ENCODE results near the gene HASPIN.
A peak's percentile ranks its signal among the peaks of the same experiment; 100 is the strongest.

HASPIN gene

GRCh38 chr17:3695129-3695722, 28.5 kb upstream of the HASPIN start:
- H3K9ac ChIP-seq (ENCODE audit: low read length), result peak overlapping the region; percentile 73

GRCh38 chr17:3695723-3696411, 27.8 kb upstream of the HASPIN start, which contains the start of gene P2RX5:
Gene P2RX5 (minus strand): TSS chr17:3696155. CDS start chr17:3696005, 150 bp downstream.
- no peaks in the 10 kb centered on the region for H4K20me1 ChIP-seq (ENCODE audit: insufficient read depth, low read length)
- H3K27me3 ChIP-seq (ENCODE audit: insufficient read depth, low read length), result no peaks in the 10 kb centered on the region; the same call in 1 of the 2 replicates
- H3K27ac ChIP-seq (ENCODE audit: low read depth, low read length, poor library complexity, severe bottlenecking), result peak within 1 kb of the TSS; percentile 52
- H3K36me3 ChIP-seq (ENCODE audit: insufficient read depth, low read length), result no peaks in the 10 kb centered on the region; the same call in 1 of the 2 replicates
- H3K79me2 ChIP-seq (ENCODE audit: insufficient read depth, low read length), result peaks cover 7% of the 10 kb centered on the region; the same call in 1 of the 2 replicates
- peaks cover 33% of the 10 kb centered on the region for H3K4me1 ChIP-seq (ENCODE audit: insufficient read depth, low read length, severe bottlenecking)
- peak within 1 kb of the TSS; percentile 76 for H3K4me2 ChIP-seq (ENCODE audit: low read length)
- H3K9me3 ChIP-seq (ENCODE audit: low read length), result no peaks in the 10 kb centered on the region
- TF ChIP-seq EZH2 (IDR thresholded peaks at IDR 0.05; ENCODE audit: borderline replicate concordance, low read length), result no peak
- TF ChIP-seq CTCF (IDR thresholded peaks at IDR 0.05; ENCODE audit: low read length), result no peak
- peak within 1 kb of the TSS; percentile 70 for H3K4me3 ChIP-seq (ENCODE audit: low read depth, low read length, poor library complexity, severe bottlenecking)
- H3K9ac ChIP-seq (ENCODE audit: low read length), result peak within 1 kb of the TSS; percentile 73
- H3F3A ChIP-seq (ENCODE audit: insufficient read depth, low read length), result no peaks in the 10 kb centered on the region
- no peaks in the 10 kb centered on the region for H3K9me2 ChIP-seq (ENCODE audit: low read depth, low read length)
- no peak within 1 kb of the TSS for H2AFZ ChIP-seq (ENCODE audit: low read length)

More at GRCh38 chr17:3695129-3695722, 28.5 kb upstream of the HASPIN start:
- Histone ChIP-seq H3K4me2 (ENCODE audit: low read length) (peak overlapping the region; percentile 76), H2AFZ (ENCODE audit: low read length) (no peak overlapping the region), H3K4me3 (ENCODE audit: low read depth, low read length, poor library complexity, severe bottlenecking) (peak overlapping the region; percentile 70), H3K9me3 (ENCODE audit: low read length) (no peaks in the 10 kb centered on the region), H3F3A (ENCODE audit: insufficient read depth, low read length) (no peaks in the 10 kb centered on the region), H3K27ac (ENCODE audit: low read depth, low read length, poor library complexity, severe bottlenecking) (peak overlapping the region; percentile 52), H4K20me1 (ENCODE audit: insufficient read depth, low read length) (no peaks in the 10 kb centered on the region), H3K79me2 (ENCODE audit: insufficient read depth, low read length) (peaks cover 7% of the 10 kb centered on the region; the same call in 1 of the 2 replicates), H3K27me3 (ENCODE audit: insufficient read depth, low read length) (no peaks in the 10 kb centered on the region; the same call in 1 of the 2 replicates), H3K4me1 (ENCODE audit: insufficient read depth, low read length, severe bottlenecking) (peaks cover 40% of the 10 kb centered on the region), H3K36me3 (ENCODE audit: insufficient read depth, low read length) (no peaks in the 10 kb centered on the region; the same call in 1 of the 2 replicates), H3K9me2 (ENCODE audit: low read depth, low read length) (no peaks in the 10 kb centered on the region)
- TF ChIP-seq EZH2 (IDR thresholded peaks at IDR 0.05; ENCODE audit: borderline replicate concordance, low read length), result no peak

- Histone ChIP-seq H3K9me3 (ENCODE audit: low read length) (no peaks in the 10 kb centered on the region), H3K4me2 (ENCODE audit: low read length) (no peak overlapping the region), H3K9me2 (ENCODE audit: low read depth, low read length) (no peaks in the 10 kb centered on the region), H3K27me3 (ENCODE audit: insufficient read depth, low read length) (no peaks in the 10 kb centered on the region; the same call in 1 of the 2 replicates), H3K27ac (ENCODE audit: low read depth, low read length, poor library complexity, severe bottlenecking) (no peak overlapping the region), H3K4me3 (ENCODE audit: low read depth, low read length, poor library complexity, severe bottlenecking) (no peak overlapping the region), H3F3A (ENCODE audit: insufficient read depth, low read length) (no peaks in the 10 kb centered on the region), H3K4me1 (ENCODE audit: insufficient read depth, low read length, severe bottlenecking) (peaks cover 25% of the 10 kb centered on the region), H4K20me1 (ENCODE audit: insufficient read depth, low read length) (no peaks in the 10 kb centered on the region), H3K36me3 (ENCODE audit: insufficient read depth, low read length) (no peaks in the 10 kb centered on the region), H2AFZ (ENCODE audit: low read length) (no peak overlapping the region), H3K79me2 (ENCODE audit: insufficient read depth, low read length) (peaks cover 7% of the 10 kb centered on the region; the same call in 1 of the 2 replicates), H3K9ac (ENCODE audit: low read length) (no peak overlapping the region)
- TF ChIP-seq CTCF (IDR thresholded peaks at IDR 0.05; ENCODE audit: low read length) (no peak), EZH2 (IDR thresholded peaks at IDR 0.05; ENCODE audit: borderline replicate concordance, low read length) (no peak)
Observed at GRCh38 chr17:3697103-3697476, 26.6 kb upstream of the HASPIN start.

Measured in OCI-LY1 (cell line).